ENCODE measurements around the gene PACRG.

DNA sequence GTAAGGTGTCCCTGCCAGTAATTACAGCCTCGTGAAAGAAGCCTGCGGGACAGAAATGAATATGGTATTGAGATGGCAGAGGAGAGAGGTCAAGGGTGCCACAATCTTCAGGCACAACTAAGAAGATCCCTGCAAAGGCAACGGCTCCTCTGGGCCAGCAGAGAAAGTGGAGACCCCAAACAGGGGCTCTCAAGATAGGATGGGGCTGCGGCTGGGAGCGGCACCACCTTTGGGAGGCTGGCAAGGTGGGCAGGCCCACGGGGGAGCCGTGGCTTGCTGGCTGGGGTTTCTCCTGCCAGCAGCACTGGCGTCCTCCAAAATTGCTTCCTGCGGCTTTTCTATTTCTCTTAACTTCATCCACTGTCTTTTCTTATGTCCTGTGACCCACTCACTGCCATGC is 503.1 kb downstream of the PACRG start:
- no peak for TF ChIP-seq POLR2A (IDR thresholded peaks at IDR 0.05; ENCODE audit: low read depth, low read length)
- no peak for TF ChIP-seq POLR2AphosphoS5 (IDR thresholded peaks at IDR 0.05; ENCODE audit: low read depth, low read length)
- no peak for TF ChIP-seq TAF1 (IDR thresholded peaks at IDR 0.05; ENCODE audit: borderline replicate concordance, low read depth, low read length)

Measured in GM12892 (cell line).